ENCODE results near the gene HESX1. TPM values are rescaled to one million over a fixed set of nuclear protein-coding genes. Genes with fewer than 3 reads are reported as not detected.

HESX1 gene
- total RNA-seq, 1 experiment from 2014 or later = 3.9 TPM

GRCh38 chr3:57234613-57235575 lies 35.1 kb upstream of the HESX1 start:
- H3K4me2 ChIP-seq (ENCODE audit: low read length) = no peak overlapping the region
- H3K36me3 ChIP-seq (ENCODE audit: low read depth, low read length) = peaks cover 23% of the 10 kb centered on the region
- H3K4me1 ChIP-seq (ENCODE audit: insufficient read depth, low read length) = peaks cover 7% of the 10 kb centered on the region
- ATAC-seq (no peak), DNase-seq (no peak)
- H3K27ac ChIP-seq (ENCODE audit: low read length) = no peak overlapping the region
- no peaks in the 10 kb centered on the region for H3K27me3 ChIP-seq (ENCODE audit: low read length)
- no peak overlapping the region for H2AFZ ChIP-seq (ENCODE audit: low read length)
- BruUV-seq (replicated peaks) = no TSS peak
- no peaks in the 10 kb centered on the region for H3K9me2 ChIP-seq (replicated peaks; ENCODE audit: low read length)
- CTCF ChIA-PET = no interaction called here
- H3F3A ChIP-seq (ENCODE audit: low read length, unreplicated experiment) = no peaks in the 10 kb centered on the region
- no peaks in the 10 kb centered on the region for H3K9me3 ChIP-seq (ENCODE audit: low read length)
- POLR2A ChIA-PET (ENCODE audit: unreplicated experiment) = no interaction called here
- H3K79me2 ChIP-seq (ENCODE audit: low read length) = peaks cover 46% of the 10 kb centered on the region
- intact Hi-C loops (cut with micrococcal nuclease) = loop anchor here (5.0 kb wide), 1 partner anchor 62 kb away; no protein-coding TSS in a partner anchor
- no peak overlapping the region for H3K4me3 ChIP-seq (ENCODE audit: low read length)
- H3K9ac ChIP-seq (ENCODE audit: low read length) = no peak overlapping the region
- TF ChIP-seq EZH2phosphoT487 (IDR thresholded peaks at IDR 0.05; ENCODE audit: borderline replicate concordance, low read length) (no peak), EZH2 (IDR thresholded peaks at IDR 0.05; ENCODE audit: low read length, unreplicated experiment) (no peak)
- H4K20me1 ChIP-seq (ENCODE audit: low read length) = peaks cover 19% of the 10 kb centered on the region

DNA sequence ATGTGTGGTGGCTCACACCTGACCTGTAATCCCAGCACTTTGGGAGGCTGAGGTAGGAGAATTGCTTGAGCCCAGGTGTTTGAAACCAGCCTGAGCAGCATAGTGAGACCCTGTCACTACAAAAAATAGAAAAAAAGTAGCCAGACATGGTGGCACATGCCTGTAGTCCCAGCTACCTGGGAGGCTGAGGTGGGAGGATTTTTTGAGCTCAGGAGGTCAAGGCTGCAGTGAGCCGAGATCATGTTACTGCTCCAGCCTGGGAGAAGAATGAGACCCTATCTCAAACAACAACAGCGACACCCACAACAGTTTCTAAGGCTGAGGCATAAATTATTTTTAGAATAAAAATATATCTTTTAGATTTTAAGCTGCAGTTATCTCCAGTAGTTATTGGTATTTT lies 34.0 kb upstream of the HESX1 start:
- POLR2A ChIA-PET (ENCODE audit: unreplicated experiment) = interaction anchor here (0.6 kb wide), 1 partner anchor 364 kb away, joined by 6 read pairs; no protein-coding TSS in a partner anchor
- intact Hi-C loops (cut with micrococcal nuclease) = no loop called here
- Histone ChIP-seq H3K9me2 (replicated peaks; ENCODE audit: low read length) (no peaks in the 10 kb centered on the region), H3K9me3 (ENCODE audit: low read length) (no peaks in the 10 kb centered on the region), H4K20me1 (ENCODE audit: low read length) (peaks cover 23% of the 10 kb centered on the region), H3K27me3 (ENCODE audit: low read length) (no peaks in the 10 kb centered on the region), H3F3A (ENCODE audit: low read length, unreplicated experiment) (no peaks in the 10 kb centered on the region), H3K36me3 (ENCODE audit: low read depth, low read length) (peaks cover 16% of the 10 kb centered on the region), H3K79me2 (ENCODE audit: low read length) (peaks cover 54% of the 10 kb centered on the region), H3K27ac (ENCODE audit: low read length) (no peak overlapping the region), H3K4me1 (ENCODE audit: insufficient read depth, low read length) (peaks cover 16% of the 10 kb centered on the region), H2AFZ (ENCODE audit: low read length) (no peak overlapping the region), H3K4me3 (ENCODE audit: low read length) (no peak overlapping the region), H3K9ac (ENCODE audit: low read length) (no peak overlapping the region), H3K4me2 (ENCODE audit: low read length) (no peak overlapping the region)
- no TSS peak for BruUV-seq (replicated peaks)
- no peak for DNase-seq
- no peak for TF ChIP-seq EZH2 (IDR thresholded peaks at IDR 0.05; ENCODE audit: low read length, unreplicated experiment)
- TF ChIP-seq EZH2phosphoT487 (IDR thresholded peaks at IDR 0.05; ENCODE audit: borderline replicate concordance, low read length) = no peak
- TF ChIP-seq, protein P1, sequence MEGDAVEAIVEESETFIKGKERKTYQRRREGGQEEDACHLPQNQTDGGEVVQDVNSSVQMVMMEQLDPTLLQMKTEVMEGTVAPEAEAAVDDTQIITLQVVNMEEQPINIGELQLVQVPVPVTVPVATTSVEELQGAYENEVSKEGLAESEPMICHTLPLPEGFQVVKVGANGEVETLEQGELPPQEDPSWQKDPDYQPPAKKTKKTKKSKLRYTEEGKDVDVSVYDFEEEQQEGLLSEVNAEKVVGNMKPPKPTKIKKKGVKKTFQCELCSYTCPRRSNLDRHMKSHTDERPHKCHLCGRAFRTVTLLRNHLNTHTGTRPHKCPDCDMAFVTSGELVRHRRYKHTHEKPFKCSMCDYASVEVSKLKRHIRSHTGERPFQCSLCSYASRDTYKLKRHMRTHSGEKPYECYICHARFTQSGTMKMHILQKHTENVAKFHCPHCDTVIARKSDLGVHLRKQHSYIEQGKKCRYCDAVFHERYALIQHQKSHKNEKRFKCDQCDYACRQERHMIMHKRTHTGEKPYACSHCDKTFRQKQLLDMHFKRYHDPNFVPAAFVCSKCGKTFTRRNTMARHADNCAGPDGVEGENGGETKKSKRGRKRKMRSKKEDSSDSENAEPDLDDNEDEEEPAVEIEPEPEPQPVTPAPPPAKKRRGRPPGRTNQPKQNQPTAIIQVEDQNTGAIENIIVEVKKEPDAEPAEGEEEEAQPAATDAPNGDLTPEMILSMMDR (conservative IDR thresholded peaks at IDR 0.05; ENCODE audit: low read depth, low read length) = no peak
- ATAC-seq = no peak
- CTCF ChIA-PET = interaction anchor here (0.5 kb wide), 1 partner anchor 37 kb away, joined by 4 read pairs; no protein-coding TSS in a partner anchor

DNA sequence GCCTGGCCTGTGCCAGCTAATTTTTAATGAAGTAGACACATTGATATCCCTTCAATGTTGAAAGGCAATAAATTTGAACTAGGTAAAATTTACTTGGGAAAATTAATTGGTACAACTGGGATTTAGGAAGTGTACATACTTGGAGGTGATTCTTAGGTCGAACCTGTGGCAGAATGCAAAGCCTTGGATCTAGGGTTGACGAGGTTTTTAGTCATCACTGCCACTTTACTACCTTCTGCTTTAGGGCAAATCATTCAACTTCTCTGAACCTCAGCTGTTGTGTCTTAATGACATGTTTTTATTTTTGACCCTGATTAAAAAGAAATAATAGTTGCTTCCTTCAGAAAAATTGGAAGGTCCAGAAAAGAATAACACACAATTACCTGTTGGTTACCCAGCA lies 30.2 kb upstream of the HESX1 start:
- H4K20me1 ChIP-seq (ENCODE audit: low read length) = peaks cover 23% of the 10 kb centered on the region
- TF ChIP-seq, protein P1 (conservative IDR thresholded peaks at IDR 0.05; ENCODE audit: low read depth, low read length) = no peak
- TF ChIP-seq EZH2phosphoT487 (IDR thresholded peaks at IDR 0.05; ENCODE audit: borderline replicate concordance, low read length) = no peak
- no peak for TF ChIP-seq EZH2 (IDR thresholded peaks at IDR 0.05; ENCODE audit: low read length, unreplicated experiment)
- H3K9ac ChIP-seq (ENCODE audit: low read length) = peak overlapping the region; percentile 23
- no peaks in the 10 kb centered on the region for H3K36me3 ChIP-seq (ENCODE audit: low read depth, low read length)
- DNase-seq (peak; percentile 76), ATAC-seq (no peak; the same call in 1 of the 2 replicates)
- CTCF ChIA-PET = no interaction called here
- peak overlapping the region; percentile 65 for H3K27ac ChIP-seq (ENCODE audit: low read length)
- intact Hi-C loops (cut with micrococcal nuclease) = loop anchor here (1.0 kb wide), 1 partner anchor 8 kb away; no protein-coding TSS in a partner anchor
- H3K4me1 ChIP-seq (ENCODE audit: insufficient read depth, low read length) = peaks cover 26% of the 10 kb centered on the region
- POLR2A ChIA-PET (ENCODE audit: unreplicated experiment) = interaction anchor here (0.7 kb wide), 1 partner anchor 364 kb away, joined by 4 read pairs; no protein-coding TSS in a partner anchor
- H3K27me3 ChIP-seq (ENCODE audit: low read length) = no peaks in the 10 kb centered on the region
- no peaks in the 10 kb centered on the region for H3K9me2 ChIP-seq (replicated peaks; ENCODE audit: low read length)
- no TSS peak for BruUV-seq (replicated peaks)
- no peak overlapping the region for H2AFZ ChIP-seq (ENCODE audit: low read length)
- peaks cover 56% of the 10 kb centered on the region for H3K79me2 ChIP-seq (ENCODE audit: low read length)
- H3K9me3 ChIP-seq (ENCODE audit: low read length) = no peaks in the 10 kb centered on the region
- H3K4me2 ChIP-seq (ENCODE audit: low read length) = peak overlapping the region; percentile 89
- H3K4me3 ChIP-seq (ENCODE audit: low read length) = peak overlapping the region; percentile 45; the same call in 1 of the 2 replicates
- H3F3A ChIP-seq (ENCODE audit: low read length, unreplicated experiment) = no peaks in the 10 kb centered on the region
